Caco-2 (cell line): ENCODE measurements around the gene BCAR1. TPM values are rescaled to one million over a fixed set of nuclear protein-coding genes. Genes with fewer than 3 reads are reported as not detected.

ENCODE experiments used
- BruUV-seq: library from RNA; stranded (reverse); fragments of 400-500 nt; replicated peaks from 2 replicates; lab custom pipeline; 2021; lab: Mats Ljungman, UMichigan
- CTCF ChIA-PET: fragments of 300-600 bp; sonication (Branson Sonifier 250); formaldehyde crosslinking; loops from one replicate; lab custom pipeline; 2022; ENCODE audit warnings: antibody characterized with exemption; lab: Charles Lee
- POLR2A ChIA-PET: fragments of 300-600 bp; sonication (Branson Sonifier 250); formaldehyde crosslinking; loops from one replicate; lab custom pipeline; 2022; ENCODE audit warnings: antibody characterized with exemption; lab: Charles Lee
- DNase-seq, 2 experiments: peaks; one replicate each; pipeline versions ENCODE4 v3.0.0 to v3.0.0-alpha.2; 2020 to 2022
- H3K27me3 ChIP-seq: replicated peaks from 2 replicates; pipeline ENCODE4 v1.6.0; 2011; ENCODE audit warnings: low read length; ENCODE audit not compliant: control insufficient read depth, insufficient read depth
- H3K36me3 ChIP-seq: 2 replicates; pipeline ENCODE4 v1.5.1; 2011; ENCODE audit warnings: low read length; ENCODE audit not compliant: control insufficient read depth, insufficient read depth
- H3K4me1 ChIP-seq: fragments of 250-450 bp; sonication (Bioruptor Pico); 2 replicates; pipeline ENCODE4 v1.5.1; 2020; ENCODE audit warnings: mild to moderate bottlenecking
- H3K4me3 ChIP-seq: 2 replicates; pipeline ENCODE4 v1.5.1; 2011; ENCODE audit warnings: low read depth, mild to moderate bottlenecking, control low read depth, low read length
- H3K9me3 ChIP-seq: fragments of 250-450 bp; sonication (Bioruptor Pico); 2 replicates; pipeline ENCODE4 v1.5.1; 2020; ENCODE audit warnings: mild to moderate bottlenecking, moderate library complexity
- H3K27ac Mint-ChIP-seq: one replicate; pipeline ENCODE4 v1.8.0; 2022; ENCODE audit warnings: mixed read lengths; ENCODE audit not compliant: unreplicated experiment
- H3K27me3 Mint-ChIP-seq: one replicate; pipeline ENCODE4 v1.8.0; 2022; ENCODE audit warnings: mixed read lengths; ENCODE audit not compliant: insufficient read depth, unreplicated experiment
- H3K36me3 Mint-ChIP-seq: one replicate; pipeline ENCODE4 v1.8.0; 2022; ENCODE audit warnings: mild to moderate bottlenecking, mixed read lengths; ENCODE audit not compliant: insufficient read depth, unreplicated experiment
- H3K4me1 Mint-ChIP-seq: one replicate; pipeline ENCODE4 v1.8.0; 2022; ENCODE audit warnings: low read depth, mixed read lengths; ENCODE audit not compliant: unreplicated experiment
- H3K4me3 Mint-ChIP-seq: one replicate; pipeline ENCODE4 v1.8.0; 2022; ENCODE audit warnings: mild to moderate bottlenecking, moderate library complexity, mixed read lengths; ENCODE audit not compliant: unreplicated experiment
- H3K9me3 Mint-ChIP-seq: one replicate; pipeline ENCODE4 v1.8.0; 2022; ENCODE audit warnings: mixed read lengths; ENCODE audit not compliant: unreplicated experiment
- CTCF ChIP-seq, 2 experiments: fragments of 200-600 bp in 1 of 2; IDR thresholded peaks; 1 replicate in 1 of 2; 2 replicates in 1 of 2; pipeline versions ENCODE4 v1.5.1 to v1.8.0; 2011 to 2022; ENCODE audit warnings: antibody characterized with exemption in 1 of 2, control low read depth in 1 of 2, inconsistent platforms in 1 of 2, low read depth in 1 of 2, low read length in 1 of 2, mild to moderate bottlenecking in 1 of 2, moderate library complexity in 1 of 2; ENCODE audit not compliant: insufficient read depth in 1 of 2, severe bottlenecking in 1 of 2, unreplicated experiment in 1 of 2
- intact Hi-C: fragments of 100-400 bp; cut with micrococcal nuclease; formaldehyde crosslinking; loops from one replicate; pipeline ENCODE4 v1.10.0; 2022; ENCODE audit not compliant: unreplicated experiment
- total RNA-seq: library from RNA; stranded (reverse); gene quantifications from 2 replicates; pipeline ENCODE4 v1.2.3, GENCODE V29; 2022

BCAR1 gene
- total RNA-seq, 1 experiment from 2014 or later, result 95.5 TPM

- Mint-ChIP-seq H3K4me1 (no peaks in the 10 kb centered on the region), H3K27ac (no peak overlapping the region), H3K36me3 (peaks cover 22% of the 10 kb centered on the region), H3K27me3 (no peaks in the 10 kb centered on the region), H3K4me3 (no peak overlapping the region), H3K9me3 (no peaks in the 10 kb centered on the region)
- no peak for TF ChIP-seq CTCF (IDR thresholded peaks at IDR 0.05; ENCODE audit: insufficient read depth in 1 of 2, low read depth in 1 of 2, low read length in 1 of 2, severe bottlenecking in 1 of 2, unreplicated experiment in 1 of 2)
- DNase-seq, result no peak
- no peaks in the 10 kb centered on the region for H3K4me1 ChIP-seq
- intact Hi-C loops, result no loop called here
- POLR2A ChIA-PET, result no interaction called here
- no peaks in the 10 kb centered on the region for H3K9me3 ChIP-seq
- no peaks in the 10 kb centered on the region for H3K27me3 ChIP-seq
- no TSS peak for BruUV-seq
- no peak overlapping the region for H3K4me3 ChIP-seq
- H3K36me3 ChIP-seq, result peaks cover 3% of the 10 kb centered on the region
- CTCF ChIA-PET, result no interaction called here
These were observed 45.2 kb upstream of the BCAR1 start for GRCh38 chr16:75296606-75297005.

DNA sequence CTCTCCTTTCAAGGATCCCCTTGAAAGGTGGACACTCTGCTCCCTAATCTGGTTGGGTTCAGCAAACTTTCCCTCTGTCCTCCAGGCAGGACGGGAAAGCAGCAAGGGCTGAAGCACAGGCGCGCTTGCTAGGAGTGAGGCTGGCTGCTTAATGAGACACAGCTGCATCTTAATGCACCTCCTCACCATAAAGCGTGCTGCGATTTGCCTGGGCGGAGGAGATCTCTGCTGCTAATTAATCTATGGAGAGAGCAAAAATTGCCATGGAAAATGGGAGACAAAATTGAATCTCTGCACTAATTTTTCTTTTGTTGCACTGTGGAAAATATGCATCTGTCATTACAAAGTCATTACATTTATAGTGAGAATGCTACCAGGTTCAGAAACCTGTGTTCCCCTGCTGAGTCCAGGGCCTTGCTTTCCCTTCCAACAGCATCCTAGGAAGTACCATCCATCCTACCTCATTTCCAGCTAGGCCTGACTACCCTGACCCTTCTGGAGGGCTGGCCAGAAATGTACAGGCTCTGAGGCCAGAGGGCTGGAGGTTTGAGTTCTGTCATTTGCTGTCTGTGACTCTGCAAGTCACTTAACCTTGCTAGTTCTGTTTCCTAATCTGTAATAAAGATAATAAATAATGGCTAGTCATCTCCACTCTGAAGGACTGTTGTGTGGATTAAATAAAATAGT lies 43.5 kb upstream of the BCAR1 start:
- DNase-seq, result no peak
- Mint-ChIP-seq H3K4me1 (no peaks in the 10 kb centered on the region), H3K27ac (no peak overlapping the region), H3K27me3 (no peaks in the 10 kb centered on the region), H3K9me3 (no peaks in the 10 kb centered on the region), H3K36me3 (peaks cover 12% of the 10 kb centered on the region), H3K4me3 (no peak overlapping the region)
- H3K27me3 ChIP-seq, result no peaks in the 10 kb centered on the region
- peaks cover 8% of the 10 kb centered on the region for H3K36me3 ChIP-seq
- CTCF ChIA-PET, result interaction anchor here (0.7 kb wide), 1 partner anchor 117 kb away, joined by 3 read pairs; no protein-coding TSS in a partner anchor
- H3K4me1 ChIP-seq, result no peaks in the 10 kb centered on the region
- no peaks in the 10 kb centered on the region for H3K9me3 ChIP-seq
- intact Hi-C loops, result no loop called here
- BruUV-seq, result no TSS peak
- no peak overlapping the region for H3K4me3 ChIP-seq
- POLR2A ChIA-PET, result no interaction called here
- no peak for TF ChIP-seq CTCF (IDR thresholded peaks at IDR 0.05; ENCODE audit: insufficient read depth in 1 of 2, low read depth in 1 of 2, low read length in 1 of 2, severe bottlenecking in 1 of 2, unreplicated experiment in 1 of 2)

DNA sequence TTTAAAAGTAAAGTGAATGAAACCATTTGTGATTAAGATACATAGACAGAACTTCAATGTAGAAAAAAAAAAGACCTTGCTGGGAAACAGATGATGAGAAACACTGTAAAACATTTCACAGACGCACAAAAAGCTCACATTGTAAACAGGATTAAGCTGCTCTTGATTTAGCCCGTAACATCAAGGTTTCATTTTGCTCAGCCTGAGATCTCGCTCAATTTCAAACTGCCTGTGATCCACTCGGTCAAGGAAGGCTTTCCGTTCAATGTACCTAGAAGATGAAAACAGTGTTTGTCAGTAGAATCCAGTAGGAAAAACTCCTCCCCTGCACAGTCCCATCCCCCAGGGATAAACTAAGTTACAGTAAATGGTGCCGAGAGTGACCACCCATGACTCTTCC lies 42.3 kb upstream of the BCAR1 start:
- no peaks in the 10 kb centered on the region; the same call in 1 of the 2 replicates for H3K27me3 ChIP-seq
- CTCF ChIA-PET, result interaction anchor here (1.0 kb wide), 1 partner anchor 13 kb away, joined by 5 read pairs; no protein-coding TSS in a partner anchor
- Mint-ChIP-seq H3K27me3 (no peaks in the 10 kb centered on the region), H3K27ac (no peak overlapping the region), H3K4me3 (no peak overlapping the region), H3K9me3 (no peaks in the 10 kb centered on the region), H3K4me1 (no peaks in the 10 kb centered on the region), H3K36me3 (peaks cover 7% of the 10 kb centered on the region)
- no peaks in the 10 kb centered on the region for H3K4me1 ChIP-seq
- TF ChIP-seq CTCF (IDR thresholded peaks at IDR 0.05; ENCODE audit: insufficient read depth in 1 of 2, low read depth in 1 of 2, low read length in 1 of 2, severe bottlenecking in 1 of 2, unreplicated experiment in 1 of 2), result no peak
- intact Hi-C loops, result no loop called here
- peaks cover 10% of the 10 kb centered on the region for H3K36me3 ChIP-seq
- POLR2A ChIA-PET, result no interaction called here
- no peaks in the 10 kb centered on the region for H3K9me3 ChIP-seq
- BruUV-seq, result no TSS peak
- DNase-seq, result no peak
- H3K4me3 ChIP-seq, result no peak overlapping the region
